Measurements from ENCODE around the gene OS9. TPM values are rescaled to one million over a fixed set of nuclear protein-coding genes. Genes with fewer than 3 reads are reported as not detected.
"Not testable (repeated sequence)": the region's sequence is repeated elsewhere in the genome, so short reads cannot be mapped to it uniquely, and the experiment has no call there.

OS9 gene
- total RNA-seq, 2 experiments from 2014 or later, result 146 to 152 TPM

DNA sequence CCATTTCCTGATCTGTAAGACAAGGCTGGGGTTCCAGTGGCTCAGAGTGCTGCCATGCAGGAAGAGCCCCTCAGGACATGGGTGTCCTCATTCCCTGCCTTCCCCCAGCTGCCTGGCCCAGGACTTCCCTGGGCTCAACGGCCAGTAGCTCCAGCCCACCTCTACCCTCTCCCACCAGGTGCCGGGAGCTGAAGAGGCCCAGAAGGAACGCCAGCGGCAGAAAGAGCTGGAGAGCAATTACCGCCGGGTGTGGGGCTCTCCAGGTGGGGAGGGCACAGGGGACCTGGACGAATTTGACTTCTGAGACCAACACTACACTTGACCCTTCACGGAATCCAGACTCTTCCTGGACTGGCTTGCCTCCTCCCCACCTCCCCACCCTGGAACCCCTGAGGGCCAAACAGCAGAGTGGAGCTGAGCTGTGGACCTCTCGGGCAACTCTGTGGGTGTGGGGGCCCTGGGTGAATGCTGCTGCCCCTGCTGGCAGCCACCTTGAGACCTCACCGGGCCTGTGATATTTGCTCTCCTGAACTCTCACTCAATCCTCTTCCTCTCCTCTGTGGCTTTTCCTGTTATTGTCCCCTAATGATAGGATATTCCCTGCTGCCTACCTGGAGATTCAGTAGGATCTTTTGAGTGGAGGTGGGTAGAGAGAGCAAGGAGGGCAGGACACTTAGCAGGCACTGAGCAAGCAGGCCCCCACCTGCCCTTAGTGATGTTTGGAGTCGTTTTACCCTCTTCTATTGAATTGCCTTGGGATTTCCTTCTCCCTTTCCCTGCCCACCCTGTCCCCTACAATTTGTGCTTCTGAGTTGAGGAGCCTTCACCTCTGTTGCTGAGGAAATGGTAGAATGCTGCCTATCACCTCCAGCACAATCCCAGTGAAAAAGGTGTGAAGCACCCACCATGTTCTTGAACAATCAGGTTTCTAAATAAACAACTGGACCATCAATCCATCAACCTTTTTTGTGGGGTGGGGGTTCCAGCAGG is 27.0 kb downstream of the OS9 start:
- H3K27ac Mint-ChIP-seq, result no peak overlapping the region
- ChIA-PET CTCF (no interaction called here), POLR2A (interaction anchor here (1.3 to 3.4 kb wide), 9 partner anchors 9 to 36 kb away, joined by 3 to 27 read pairs (median 4); partner anchors contain the start of genes OS9 and TSPAN31)
- peaks cover 57% of the 10 kb centered on the region for H3K36me3 Mint-ChIP-seq (ENCODE audit: low read depth)
- peaks cover 2% of the 10 kb centered on the region for H3K4me1 Mint-ChIP-seq
- no peaks in the 10 kb centered on the region for H3K9me3 Mint-ChIP-seq
- no peak for DNase-seq
- H3K27me3 Mint-ChIP-seq, result no peaks in the 10 kb centered on the region
- no peak overlapping the region for H3K4me3 Mint-ChIP-seq

DNA sequence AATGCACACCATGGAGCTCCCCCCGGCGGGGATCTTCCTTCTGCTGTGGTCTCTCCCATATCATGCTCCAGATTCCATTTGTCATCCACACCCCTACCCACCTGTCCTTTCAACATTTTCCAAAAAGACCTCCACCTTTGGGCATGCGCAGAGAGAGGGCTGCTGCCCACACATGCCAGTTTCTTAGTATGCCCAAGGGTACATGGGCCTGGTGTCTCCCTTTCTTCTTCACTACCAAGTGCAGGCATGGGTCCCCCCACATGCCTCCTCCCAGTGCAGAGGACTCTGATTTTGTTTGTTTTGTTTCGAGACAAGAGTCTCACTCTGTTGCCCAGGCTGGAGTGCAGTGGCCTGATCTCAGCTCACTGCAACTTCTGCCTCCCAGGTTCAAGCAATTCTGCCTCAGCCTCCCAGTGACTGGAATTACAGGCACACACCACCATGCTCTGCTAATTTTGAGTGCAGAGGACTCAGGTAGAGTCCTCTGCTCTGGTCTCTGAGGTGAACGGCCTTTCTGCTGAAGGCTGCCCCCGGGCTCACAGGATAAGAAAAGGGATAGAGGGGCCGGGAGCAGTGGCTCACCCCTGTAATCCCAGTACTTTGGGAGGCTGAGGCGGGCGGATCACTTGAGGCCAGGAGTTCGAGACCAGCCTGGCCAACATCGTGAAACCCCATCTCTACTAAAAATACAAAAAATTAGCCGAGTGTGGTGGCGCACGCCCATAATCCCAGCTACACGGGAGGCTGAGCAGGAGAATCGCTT is 28.1 kb downstream of the OS9 start:
- H3K27ac Mint-ChIP-seq, H3K27me3 Mint-ChIP-seq, H3K9me3 Mint-ChIP-seq, DNase-seq, H3K4me1 Mint-ChIP-seq, H3K4me3 Mint-ChIP-seq: not testable (repeated sequence)
- ChIA-PET CTCF (interaction anchor here (1.1 kb wide), 1 partner anchor 19 kb away, joined by 3 read pairs; no protein-coding TSS in a partner anchor), POLR2A (interaction anchor here (0.7 to 3.4 kb wide), 11 partner anchors 8 to 28 kb away, joined by 3 to 27 read pairs (median 4); partner anchors contain the start of gene OS9)
- peaks cover 56% of the 10 kb centered on the region for H3K36me3 Mint-ChIP-seq (ENCODE audit: low read depth)

DNA sequence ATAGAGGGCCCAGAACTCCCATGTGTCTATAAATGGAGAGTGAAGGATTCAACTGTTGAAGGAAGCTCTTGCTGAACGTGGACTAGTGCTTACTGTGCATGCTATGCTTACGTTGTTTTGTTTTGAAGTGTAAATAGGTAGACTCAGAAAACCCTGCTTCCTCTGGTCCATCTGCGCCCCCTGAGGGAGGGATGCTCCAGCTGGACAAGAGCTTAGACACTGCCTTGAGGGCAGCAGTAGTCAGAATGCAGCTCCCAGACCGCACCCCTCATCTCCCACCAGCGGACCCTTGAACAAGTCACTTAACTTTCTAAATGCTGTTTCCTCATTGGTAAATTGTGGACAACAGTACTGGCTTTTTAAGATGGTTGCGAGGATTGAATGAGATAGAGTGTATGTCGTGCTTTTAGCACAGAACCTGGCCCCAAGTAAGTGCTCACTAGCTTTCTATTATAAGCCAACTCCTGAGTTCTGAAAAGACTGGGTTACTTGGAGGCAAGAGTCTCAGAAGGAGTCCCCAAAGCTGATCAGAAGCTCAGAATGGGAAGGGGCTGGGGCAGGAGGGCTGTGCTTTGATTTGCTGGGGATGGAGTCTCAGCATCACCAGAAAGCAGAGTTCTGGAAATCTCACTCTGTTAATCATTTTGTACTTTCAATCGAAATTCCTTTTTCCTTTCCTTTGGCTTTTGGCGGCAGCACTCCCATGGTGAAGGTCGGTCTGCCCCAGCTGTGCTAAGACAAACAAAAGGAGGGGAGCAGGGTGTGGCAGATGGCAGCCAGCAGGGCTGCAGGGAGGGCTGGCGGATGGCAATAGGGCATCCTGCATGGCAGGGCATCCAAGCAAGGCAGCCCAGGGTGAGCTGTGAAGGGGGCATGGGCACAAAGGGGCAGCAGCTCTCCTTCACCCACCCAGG is 29.0 kb downstream of the OS9 start:
- H3K4me1 Mint-ChIP-seq, result peaks cover 2% of the 10 kb centered on the region
- ChIA-PET POLR2A (interaction anchor here (1.0 to 2.8 kb wide), 8 partner anchors 9 to 29 kb away, joined by 3 to 12 read pairs (median 3); partner anchors contain the start of genes OS9 and TSPAN31), CTCF (interaction anchor here (0.6 to 1.1 kb wide), 4 partner anchors 13 to 140 kb away, joined by 3 to 4 read pairs (median 4); no protein-coding TSS in a partner anchor)
- H3K27me3 Mint-ChIP-seq, result no peaks in the 10 kb centered on the region
- peak overlapping the region; percentile 26 for H3K27ac Mint-ChIP-seq
- no peaks in the 10 kb centered on the region for H3K9me3 Mint-ChIP-seq
- H3K4me3 Mint-ChIP-seq, result no peak overlapping the region
- H3K36me3 Mint-ChIP-seq (ENCODE audit: low read depth), result peaks cover 61% of the 10 kb centered on the region
- DNase-seq, result no peak

DNA sequence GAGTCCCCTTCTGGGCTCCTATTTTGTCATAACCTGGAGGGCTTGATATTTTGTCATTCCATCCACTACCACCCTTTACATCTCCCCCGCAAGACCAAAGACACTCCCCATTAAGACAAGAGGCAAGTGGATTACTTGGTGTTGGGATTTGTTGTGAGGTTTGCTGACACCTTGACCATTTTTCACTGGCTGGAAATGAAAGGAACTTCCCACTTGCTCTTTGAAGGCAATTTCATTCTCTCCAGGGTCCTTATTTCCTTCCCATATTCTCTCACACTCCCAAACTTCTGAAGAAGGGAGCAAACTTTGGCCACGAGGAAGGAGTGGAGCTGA is 29.7 kb downstream of the OS9 start:
- Mint-ChIP-seq H3K27me3 (no peaks in the 10 kb centered on the region), H3K4me3 (no peak overlapping the region), H3K27ac (no peak overlapping the region), H3K4me1 (peaks cover 2% of the 10 kb centered on the region), H3K9me3 (no peaks in the 10 kb centered on the region), H3K36me3 (ENCODE audit: low read depth) (peaks cover 62% of the 10 kb centered on the region)
- no peak for DNase-seq
- CTCF ChIA-PET, result interaction anchor here (0.9 kb wide), 1 partner anchor 140 kb away, joined by 4 read pairs; no protein-coding TSS in a partner anchor
- POLR2A ChIA-PET, result interaction anchor here (0.9 to 2.8 kb wide), 6 partner anchors 9 to 30 kb away, joined by 3 to 12 read pairs (median 6); partner anchors contain the start of genes OS9 and TSPAN31

DNA sequence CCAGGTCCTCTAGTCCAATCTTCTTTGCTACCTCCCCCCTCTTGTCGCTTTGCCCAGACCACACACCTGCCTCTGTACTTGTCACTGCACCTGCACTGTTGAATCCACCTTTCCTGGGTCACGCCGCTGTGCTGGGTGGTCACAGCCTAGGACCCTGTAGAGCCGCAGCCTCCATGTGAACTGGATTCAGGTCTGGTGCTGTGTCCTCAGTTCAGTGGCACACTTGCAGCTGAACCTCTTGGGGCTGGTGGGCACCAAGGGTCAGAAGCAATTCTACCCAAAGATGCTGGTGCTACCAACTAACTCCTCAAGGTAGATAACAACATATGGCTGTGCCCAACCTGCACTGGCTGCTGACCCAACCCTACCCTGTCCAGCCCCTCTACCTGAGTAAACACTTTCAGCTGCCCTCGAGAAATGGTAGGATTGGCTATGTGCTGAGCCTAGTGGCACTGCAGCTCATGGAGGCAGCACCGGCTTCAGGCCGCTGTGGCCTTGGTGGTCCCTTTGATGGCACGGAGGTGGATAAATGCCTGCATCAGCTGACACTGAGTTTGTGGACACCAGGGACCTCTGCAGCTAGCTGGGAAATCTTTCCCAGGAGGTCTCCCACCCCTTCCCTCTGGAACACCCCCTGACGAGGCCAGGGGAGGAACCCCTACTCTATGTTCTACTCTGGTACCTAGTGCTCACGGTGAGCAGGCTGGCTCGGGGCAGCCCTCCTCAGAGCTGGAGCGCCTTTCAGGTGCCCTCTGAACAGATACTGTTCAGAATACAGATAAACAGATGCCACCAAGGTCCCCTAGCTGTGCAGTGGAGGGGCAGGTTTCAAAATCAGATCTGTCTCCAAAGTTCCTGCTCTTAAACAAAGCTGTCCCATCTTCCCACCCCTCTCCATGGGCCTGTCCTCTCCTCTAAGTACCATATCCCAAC is 30.3 kb downstream of the OS9 start:
- H3K27ac Mint-ChIP-seq, result peak overlapping the region; percentile 19
- ChIA-PET POLR2A (interaction anchor here (0.9 to 2.8 kb wide), 7 partner anchors 8 to 30 kb away, joined by 3 to 12 read pairs (median 5); partner anchors contain the start of genes OS9 and TSPAN31), CTCF (interaction anchor here (0.7 kb wide), 1 partner anchor 32 kb away, joined by 4 read pairs; no protein-coding TSS in a partner anchor)
- no peak for DNase-seq
- no peaks in the 10 kb centered on the region for H3K9me3 Mint-ChIP-seq
- H3K36me3 Mint-ChIP-seq (ENCODE audit: low read depth), result peaks cover 60% of the 10 kb centered on the region
- H3K4me1 Mint-ChIP-seq, result peaks cover 2% of the 10 kb centered on the region
- no peak overlapping the region for H3K4me3 Mint-ChIP-seq
- H3K27me3 Mint-ChIP-seq, result no peaks in the 10 kb centered on the region

DNA sequence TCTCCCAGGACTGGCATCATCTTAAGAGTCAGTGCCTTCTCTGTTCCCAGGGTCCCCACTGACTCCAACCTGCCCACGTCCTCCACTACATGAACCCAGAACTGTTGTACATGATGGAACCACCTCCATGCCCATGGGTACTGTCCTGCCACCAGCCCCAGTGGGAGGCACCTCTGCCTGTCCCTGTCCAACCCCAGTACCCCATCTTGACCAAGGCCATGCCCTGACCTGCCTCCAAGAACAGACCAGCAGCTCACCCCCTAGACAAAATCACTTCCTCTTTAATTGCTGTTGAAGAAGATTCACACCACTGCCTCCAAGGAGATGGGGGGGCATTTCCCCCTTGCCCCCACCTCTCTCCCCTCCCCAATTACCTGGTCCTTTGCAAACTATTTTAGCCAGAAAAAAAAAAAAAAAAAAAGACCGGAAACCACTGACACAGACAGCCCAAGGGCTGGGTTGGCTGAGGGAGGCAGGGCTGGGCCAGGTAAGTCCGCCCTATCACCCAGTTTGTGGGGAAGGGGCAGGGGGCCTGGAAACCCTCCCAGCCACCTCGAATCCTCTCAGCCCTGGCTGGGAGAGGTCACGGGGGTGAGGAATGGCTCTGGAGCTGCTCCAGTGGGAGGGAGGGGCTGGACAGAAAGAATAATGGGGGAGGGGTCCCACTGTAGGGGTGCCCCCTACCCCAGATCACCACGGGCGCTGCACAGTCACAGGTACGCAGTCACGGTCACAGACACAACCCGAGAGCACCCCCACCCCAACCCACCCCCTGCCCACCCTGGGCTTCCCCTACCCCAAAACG is 31.2 kb downstream of the OS9 start:
- Mint-ChIP-seq H3K27me3 (no peaks in the 10 kb centered on the region), H3K4me1 (peaks cover 2% of the 10 kb centered on the region), H3K9me3 (no peaks in the 10 kb centered on the region), H3K4me3 (no peak overlapping the region), H3K27ac (peak overlapping the region; percentile 22), H3K36me3 (ENCODE audit: low read depth) (peaks cover 61% of the 10 kb centered on the region)
- no peak for DNase-seq
- ChIA-PET CTCF (interaction anchor here (0.7 to 1.9 kb wide), 4 partner anchors 16 to 178 kb away, joined by 3 to 10 read pairs (median 4); no protein-coding TSS in a partner anchor), POLR2A (interaction anchor here (1.0 to 1.1 kb wide), 2 partner anchors 16 to 20 kb away, joined by 3 to 5 read pairs; partner anchors contain the start of gene TSPAN31)

DNA sequence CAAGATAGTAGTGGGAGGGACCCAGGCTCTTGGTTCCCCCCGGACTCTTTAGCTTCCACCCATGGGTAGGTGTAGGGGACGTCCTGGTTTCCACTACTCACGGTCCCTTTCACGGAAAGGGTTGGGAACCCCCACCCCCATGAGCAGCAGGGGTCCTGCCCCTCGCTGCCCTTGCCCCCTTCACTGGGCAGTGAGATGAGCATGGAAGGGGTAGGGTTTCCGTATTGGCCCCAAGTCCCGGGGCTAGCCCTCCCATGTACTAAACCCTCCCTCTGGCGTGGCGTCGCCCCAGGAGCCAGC is 31.9 kb downstream of the OS9 start:
- H3K4me3 Mint-ChIP-seq, result no peak overlapping the region
- DNase-seq, result no peak
- peaks cover 61% of the 10 kb centered on the region for H3K36me3 Mint-ChIP-seq (ENCODE audit: low read depth)
- H3K9me3 Mint-ChIP-seq, result no peaks in the 10 kb centered on the region
- ChIA-PET POLR2A (interaction anchor here (1.0 to 1.1 kb wide), 2 partner anchors 16 to 19 kb away, joined by 3 read pairs; partner anchors contain the start of gene TSPAN31), CTCF (interaction anchor here (0.9 to 1.9 kb wide), 3 partner anchors 16 to 177 kb away, joined by 3 to 10 read pairs (median 4); no protein-coding TSS in a partner anchor)
- H3K4me1 Mint-ChIP-seq, result peaks cover 2% of the 10 kb centered on the region
- H3K27me3 Mint-ChIP-seq, result no peaks in the 10 kb centered on the region
- no peak overlapping the region for H3K27ac Mint-ChIP-seq

DNA sequence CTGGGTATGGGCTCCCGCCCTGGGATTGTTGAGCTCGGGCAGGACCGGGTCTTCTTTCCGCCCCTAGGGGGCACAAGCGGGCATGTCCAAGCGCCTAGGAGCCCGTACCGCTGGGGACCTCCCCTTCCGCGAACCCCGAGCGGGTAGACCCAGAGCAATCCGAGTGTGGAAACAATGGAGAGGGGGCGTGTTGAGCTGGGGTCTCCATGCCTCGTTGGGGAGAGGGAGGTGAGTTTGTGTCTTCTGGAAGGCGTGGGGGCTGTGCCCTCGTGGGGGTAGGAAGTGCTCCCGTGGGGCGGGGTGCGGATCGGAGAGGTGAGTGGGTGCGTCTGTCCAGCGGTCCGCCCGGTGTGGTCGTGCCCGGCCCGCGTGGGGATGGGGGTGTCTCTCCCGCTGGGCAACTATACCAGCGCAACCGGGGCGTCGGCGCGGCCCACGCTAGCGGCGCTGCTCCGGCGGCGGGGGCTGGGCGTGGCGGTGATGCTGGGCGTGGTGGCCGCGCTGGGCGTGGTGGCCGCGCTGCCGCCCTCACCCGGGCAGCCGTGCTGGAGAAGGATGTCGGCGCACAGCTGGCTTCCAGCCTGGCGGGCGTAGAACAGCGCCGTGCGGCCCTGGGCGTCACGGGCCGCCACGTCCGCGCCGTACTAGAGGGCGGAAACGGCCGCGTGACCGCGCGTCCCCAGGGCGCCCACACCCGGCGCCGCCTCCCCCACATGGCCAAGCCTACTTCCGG is 32.4 kb downstream of the OS9 start:
- ChIA-PET POLR2A (interaction anchor here (1.0 to 1.1 kb wide), 2 partner anchors 15 to 19 kb away, joined by 3 read pairs; partner anchors contain the start of gene TSPAN31), CTCF (interaction anchor here (0.9 to 1.9 kb wide), 3 partner anchors 15 to 177 kb away, joined by 3 to 10 read pairs (median 4); no protein-coding TSS in a partner anchor)
- Mint-ChIP-seq H3K4me3 (no peak overlapping the region), H3K36me3 (ENCODE audit: low read depth) (peaks cover 63% of the 10 kb centered on the region), H3K4me1 (peaks cover 2% of the 10 kb centered on the region), H3K27me3 (no peaks in the 10 kb centered on the region), H3K9me3 (no peaks in the 10 kb centered on the region), H3K27ac (no peak overlapping the region)
- DNase-seq, result no peak

DNA sequence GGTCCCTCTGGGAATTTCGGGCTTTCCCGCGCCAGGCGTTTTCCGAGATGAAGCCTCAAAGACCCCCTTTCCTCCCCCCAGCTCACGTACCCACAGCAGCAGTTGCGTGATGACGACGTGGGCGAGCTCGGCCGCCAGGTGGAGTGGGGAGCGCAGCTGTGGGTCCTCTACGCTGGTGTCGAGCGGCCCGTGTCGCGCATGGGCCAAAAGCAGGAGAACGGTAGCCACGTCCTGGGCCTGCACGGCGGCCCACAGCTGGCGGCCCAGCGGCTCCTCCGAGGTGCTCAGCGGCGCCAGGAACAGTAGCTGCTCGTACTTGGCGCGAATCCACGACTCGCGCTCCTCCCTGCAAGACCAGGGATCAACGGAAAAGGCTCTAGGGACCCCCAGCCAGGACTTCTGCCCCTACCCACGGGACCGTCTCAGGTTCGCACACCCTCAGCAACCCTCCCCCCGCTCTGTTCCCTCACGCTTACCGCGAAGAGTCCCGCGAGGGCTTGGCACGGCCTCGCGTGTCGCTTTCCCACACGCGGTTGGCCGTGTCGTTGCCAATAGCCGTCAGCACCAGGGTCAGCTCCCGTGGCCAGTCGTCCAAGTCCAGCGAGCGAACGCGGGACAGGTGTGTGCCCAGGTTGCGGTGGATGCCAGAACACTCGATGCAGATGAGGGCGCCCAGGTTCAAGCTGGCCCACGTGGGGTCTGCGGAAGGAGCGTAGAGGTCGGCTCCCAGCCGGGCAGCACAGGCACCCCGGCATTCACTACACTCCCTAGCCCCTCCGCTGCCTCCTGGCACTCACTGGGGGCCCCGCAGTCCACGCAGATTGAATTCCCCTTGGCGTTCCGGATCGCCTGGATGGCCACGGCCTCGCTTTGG is 33.2 kb downstream of the OS9 start:
- ChIA-PET CTCF (interaction anchor here (1.9 kb wide), 1 partner anchor 14 kb away, joined by 10 read pairs; no protein-coding TSS in a partner anchor), POLR2A (interaction anchor here (1.0 kb wide), 1 partner anchor 18 kb away, joined by 3 read pairs; the partner anchor contains the start of gene TSPAN31)
- Mint-ChIP-seq H3K27ac (no peak overlapping the region), H3K4me1 (peaks cover 2% of the 10 kb centered on the region), H3K4me3 (no peak overlapping the region), H3K27me3 (no peaks in the 10 kb centered on the region), H3K9me3 (no peaks in the 10 kb centered on the region), H3K36me3 (ENCODE audit: low read depth) (peaks cover 65% of the 10 kb centered on the region)
- peak; percentile 16 for DNase-seq

Measured in activated CD4-positive, alpha-beta memory T cell treated with anti-CD3 and anti-CD28 coated beads, Interleukin-2, amount 10 ng/mL, durations not matched to agents 7 days and 5 days (primary cell).